Measurements from ENCODE around the gene GNAI1.

DNA sequence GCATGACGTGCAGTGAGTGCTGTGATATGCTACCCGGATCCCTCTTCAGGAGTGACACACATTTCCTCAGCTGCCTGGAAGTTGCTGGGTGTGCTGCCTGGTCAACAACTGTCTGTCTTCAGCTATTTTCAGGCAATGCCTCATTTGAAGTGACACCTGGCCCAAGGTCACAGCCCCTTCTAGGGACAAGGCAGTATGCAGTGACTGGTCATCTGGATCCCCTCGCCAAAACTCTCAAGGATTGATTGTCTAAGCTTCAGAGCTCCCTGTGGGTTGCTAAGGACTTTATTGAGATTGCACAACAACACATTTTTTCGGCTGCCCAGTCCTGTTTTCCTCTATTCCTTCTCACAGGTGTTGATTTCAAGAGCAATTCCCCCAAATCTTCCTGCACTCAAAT, 108.8 kb downstream of the GNAI1 start:
- TF ChIP-seq POLR2A (IDR thresholded peaks at IDR 0.05), result no peak
- TF ChIP-seq, protein P1, sequence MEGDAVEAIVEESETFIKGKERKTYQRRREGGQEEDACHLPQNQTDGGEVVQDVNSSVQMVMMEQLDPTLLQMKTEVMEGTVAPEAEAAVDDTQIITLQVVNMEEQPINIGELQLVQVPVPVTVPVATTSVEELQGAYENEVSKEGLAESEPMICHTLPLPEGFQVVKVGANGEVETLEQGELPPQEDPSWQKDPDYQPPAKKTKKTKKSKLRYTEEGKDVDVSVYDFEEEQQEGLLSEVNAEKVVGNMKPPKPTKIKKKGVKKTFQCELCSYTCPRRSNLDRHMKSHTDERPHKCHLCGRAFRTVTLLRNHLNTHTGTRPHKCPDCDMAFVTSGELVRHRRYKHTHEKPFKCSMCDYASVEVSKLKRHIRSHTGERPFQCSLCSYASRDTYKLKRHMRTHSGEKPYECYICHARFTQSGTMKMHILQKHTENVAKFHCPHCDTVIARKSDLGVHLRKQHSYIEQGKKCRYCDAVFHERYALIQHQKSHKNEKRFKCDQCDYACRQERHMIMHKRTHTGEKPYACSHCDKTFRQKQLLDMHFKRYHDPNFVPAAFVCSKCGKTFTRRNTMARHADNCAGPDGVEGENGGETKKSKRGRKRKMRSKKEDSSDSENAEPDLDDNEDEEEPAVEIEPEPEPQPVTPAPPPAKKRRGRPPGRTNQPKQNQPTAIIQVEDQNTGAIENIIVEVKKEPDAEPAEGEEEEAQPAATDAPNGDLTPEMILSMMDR (IDR thresholded peaks at IDR 0.05), result no peak
